ENCODE measurements around the gene SPINK1.

DNA sequence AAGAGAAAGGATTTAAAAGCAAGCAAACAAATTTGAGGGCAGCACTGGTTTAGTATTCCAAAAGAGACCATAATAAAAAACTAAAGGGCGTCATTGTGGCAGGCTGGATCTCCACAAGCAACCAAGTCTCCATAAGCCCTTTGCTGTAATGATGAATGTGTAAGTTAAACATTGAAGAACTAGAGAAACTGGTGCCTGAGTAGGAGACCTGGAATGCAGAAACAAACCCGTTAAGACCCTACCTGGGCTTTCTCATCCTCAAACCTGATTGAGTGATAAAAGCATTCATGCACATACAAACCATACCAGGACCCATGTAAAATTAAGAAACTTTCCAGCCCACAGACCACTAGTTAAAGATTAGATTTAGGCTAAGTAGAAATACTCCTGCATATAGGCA is 45.2 kb upstream of the SPINK1 start:
- TF ChIP-seq, protein P1, sequence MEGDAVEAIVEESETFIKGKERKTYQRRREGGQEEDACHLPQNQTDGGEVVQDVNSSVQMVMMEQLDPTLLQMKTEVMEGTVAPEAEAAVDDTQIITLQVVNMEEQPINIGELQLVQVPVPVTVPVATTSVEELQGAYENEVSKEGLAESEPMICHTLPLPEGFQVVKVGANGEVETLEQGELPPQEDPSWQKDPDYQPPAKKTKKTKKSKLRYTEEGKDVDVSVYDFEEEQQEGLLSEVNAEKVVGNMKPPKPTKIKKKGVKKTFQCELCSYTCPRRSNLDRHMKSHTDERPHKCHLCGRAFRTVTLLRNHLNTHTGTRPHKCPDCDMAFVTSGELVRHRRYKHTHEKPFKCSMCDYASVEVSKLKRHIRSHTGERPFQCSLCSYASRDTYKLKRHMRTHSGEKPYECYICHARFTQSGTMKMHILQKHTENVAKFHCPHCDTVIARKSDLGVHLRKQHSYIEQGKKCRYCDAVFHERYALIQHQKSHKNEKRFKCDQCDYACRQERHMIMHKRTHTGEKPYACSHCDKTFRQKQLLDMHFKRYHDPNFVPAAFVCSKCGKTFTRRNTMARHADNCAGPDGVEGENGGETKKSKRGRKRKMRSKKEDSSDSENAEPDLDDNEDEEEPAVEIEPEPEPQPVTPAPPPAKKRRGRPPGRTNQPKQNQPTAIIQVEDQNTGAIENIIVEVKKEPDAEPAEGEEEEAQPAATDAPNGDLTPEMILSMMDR (IDR thresholded peaks at IDR 0.05; ENCODE audit: low read depth, low read length, poor library complexity, severe bottlenecking), result no peak
- no peak for TF ChIP-seq EZH2phosphoT487 (IDR thresholded peaks at IDR 0.05; ENCODE audit: borderline replicate concordance, low read length)
